Daoy (cell line): ENCODE data around the gene NHLH2. TPM values are rescaled to one million over a fixed set of nuclear protein-coding genes. Genes with fewer than 3 reads are reported as not detected.

ENCODE experiments used
- DNase-seq: peaks from one replicate; pipeline ENCODE4 v3.0.0-alpha.2; 2015; ENCODE audit warnings: low read depth
- total RNA-seq: library from RNA; depleted of rRNA; stranded (reverse); fragments of >200 nt; shearing (Covaris generic); gene quantifications from 2 replicates; pipeline ENCODE4 v1.2.3, GENCODE V29; 2014; rRNA removed

Gene NHLH2
- 0.34 and 1.9 TPM in 2 replicates for total RNA-seq

- peak; percentile 42 for DNase-seq
These were observed at the start of gene NHLH2 for GRCh38 chr1:115840605-115841460. Gene NHLH2, minus strand, starts transcription at chr1:115841126. Its CDS starts 2,754 bp downstream, at chr1:115838372.

DNA sequence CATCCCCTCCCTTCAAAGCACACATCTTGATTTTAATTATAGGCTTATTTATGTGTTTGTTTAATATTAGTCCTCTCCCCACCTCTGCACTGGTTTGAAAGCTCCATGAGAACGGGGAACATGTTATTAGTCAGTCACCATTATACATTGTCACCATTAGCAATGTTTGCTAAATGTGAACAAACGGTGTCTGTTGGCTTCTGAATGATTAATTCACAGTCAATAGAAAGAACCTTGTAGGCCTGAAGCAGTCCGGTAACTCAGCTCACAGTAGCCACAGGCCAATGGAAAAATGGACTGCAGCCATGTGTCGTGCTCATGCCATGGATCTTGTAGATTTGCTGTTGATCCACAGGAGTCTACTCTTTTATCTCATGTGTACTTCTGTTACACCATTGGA, 49.7 kb upstream of the NHLH2 start:
- DNase-seq = no peak

DNA sequence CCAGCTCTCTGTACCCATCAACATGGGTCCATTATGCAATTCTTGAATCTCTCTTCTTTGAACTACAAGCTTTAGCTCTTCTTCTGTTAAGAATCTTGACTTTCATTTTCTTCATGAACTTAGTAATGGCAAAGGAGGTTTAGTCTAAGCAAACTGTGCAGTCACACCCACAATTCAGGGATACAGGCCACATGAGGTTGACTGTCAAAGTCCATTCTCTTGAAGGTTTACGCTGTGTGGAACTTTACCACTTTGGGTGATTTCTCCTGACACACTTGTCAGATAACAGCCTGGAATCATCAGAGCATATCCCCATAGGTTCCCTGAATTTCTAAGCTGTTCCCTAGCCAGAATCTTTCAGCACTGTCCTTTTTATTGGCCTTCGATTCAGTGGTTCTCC, 48.0 kb upstream of the NHLH2 start:
- DNase-seq = no peak

- DNase-seq = peak; percentile 49
These were observed 42.3 kb upstream of the NHLH2 start for GRCh38 chr1:115882913-115883902.

GRCh38 chr1:115880981-115881672, 40.2 kb upstream of the NHLH2 start:
- DNase-seq = no peak

- peak; percentile 29 for DNase-seq
These were observed 39.1 kb upstream of the NHLH2 start for GRCh38 chr1:115879977-115880376.

- DNase-seq = no peak
These were observed 36.6 kb upstream of the NHLH2 start for GRCh38 chr1:115877511-115877910.

- peak; percentile 78 for DNase-seq
These were observed 34.0 kb upstream of the NHLH2 start for GRCh38 chr1:115874904-115875303.

- DNase-seq = no peak
These were observed 33.6 kb upstream of the NHLH2 start for GRCh38 chr1:115874497-115874896.

DNA sequence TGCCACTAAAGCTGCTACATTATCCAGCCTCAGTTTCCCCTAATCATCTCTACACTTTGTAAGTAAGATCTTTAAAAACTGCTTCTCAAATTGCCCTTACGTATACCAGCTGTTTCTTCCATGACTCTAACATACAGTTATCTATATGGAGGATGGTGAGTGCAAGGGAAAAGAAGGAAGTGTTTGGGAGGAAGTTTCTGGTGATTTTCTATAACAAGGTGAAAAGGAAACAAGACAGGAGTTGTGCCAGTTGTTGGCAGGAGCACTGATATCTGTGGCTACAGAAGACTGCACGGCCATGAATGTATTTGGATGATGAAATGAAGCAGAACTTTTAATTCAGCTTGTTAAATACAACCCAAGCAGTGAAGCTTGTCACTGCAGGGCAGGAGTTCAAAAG, 32.3 kb upstream of the NHLH2 start:
- no peak for DNase-seq

GRCh38 chr1:115869064-115869463, 28.1 kb upstream of the NHLH2 start:
- DNase-seq = no peak

DNA sequence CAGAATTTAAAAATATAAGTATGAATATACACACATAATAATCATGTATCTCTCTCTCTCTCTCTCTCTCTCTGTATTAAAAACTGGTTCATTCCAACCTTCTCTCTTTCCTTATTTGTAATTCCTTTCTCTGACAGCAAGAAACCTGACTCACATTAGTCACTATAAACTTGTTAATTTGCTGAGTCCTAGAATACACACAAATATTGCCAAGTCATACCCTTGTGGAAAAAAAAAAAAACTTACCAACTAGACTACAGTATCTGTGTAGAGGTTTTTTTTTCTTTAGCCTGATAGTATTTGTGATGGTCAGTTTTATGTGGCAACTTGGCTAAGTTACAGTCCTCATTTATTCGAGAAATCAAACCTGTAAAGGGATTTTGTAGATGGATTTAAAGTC, 26.3 kb upstream of the NHLH2 start:
- DNase-seq = no peak

GRCh38 chr1:115865704-115866380, 24.9 kb upstream of the NHLH2 start:
- DNase-seq = no peak

DNA sequence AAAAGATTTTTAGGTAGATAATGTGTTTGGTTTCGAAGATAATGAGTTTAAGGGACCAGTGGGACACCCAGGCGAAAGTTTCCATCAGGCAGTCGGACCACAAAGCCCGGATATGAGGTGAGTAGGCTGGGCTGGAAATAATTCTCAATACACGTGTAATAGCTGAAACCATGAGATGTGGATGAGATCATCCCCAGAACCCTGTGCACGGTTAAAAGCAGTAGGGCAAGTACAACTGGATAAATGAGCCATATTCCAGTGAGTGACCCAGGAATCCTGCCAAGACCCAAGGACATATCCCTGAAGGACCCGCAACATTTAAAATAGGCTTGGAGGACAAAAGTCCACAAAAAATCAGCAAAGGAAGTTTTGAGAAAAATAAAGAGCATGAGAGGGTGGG, 21.5 kb upstream of the NHLH2 start:
- peak; percentile 38 for DNase-seq

- no peak for DNase-seq
These were observed 13.1 kb upstream of the NHLH2 start for GRCh38 chr1:115854005-115854404.

- no peak for DNase-seq
These were observed 10.0 kb upstream of the NHLH2 start for GRCh38 chr1:115850937-115851336.

GRCh38 chr1:115847787-115848186, 6.9 kb upstream of the NHLH2 start:
- no peak for DNase-seq

GRCh38 chr1:115842948-115843347, 2.0 kb upstream of the NHLH2 start:
- DNase-seq = no peak

DNA sequence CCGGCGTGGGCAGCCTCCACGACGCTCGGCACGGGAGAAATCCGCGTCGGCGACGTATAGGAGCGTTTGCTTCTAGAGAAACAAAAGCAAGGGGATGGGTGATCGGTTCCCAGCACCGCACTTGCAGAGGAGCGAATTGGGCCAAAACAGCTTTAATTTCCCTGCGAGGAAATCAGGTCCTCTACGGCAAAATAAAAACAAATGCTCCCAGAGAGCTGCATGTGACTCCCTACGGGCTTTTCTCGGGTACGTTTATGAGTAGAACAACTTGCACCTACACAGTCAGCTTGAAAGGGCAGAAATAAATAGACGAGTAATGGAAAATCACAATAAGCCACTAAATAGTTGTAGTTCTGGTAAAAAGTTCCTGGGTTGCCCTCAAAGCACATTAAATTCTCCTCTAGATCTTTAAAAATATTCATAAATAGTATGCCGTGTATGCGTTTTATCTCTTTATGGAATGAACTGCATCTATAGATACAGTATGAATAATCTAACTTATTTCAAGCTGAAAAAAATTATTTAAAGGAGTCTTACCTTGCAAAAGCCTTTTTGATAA, 1.2 kb downstream of the NHLH2 start:
- DNase-seq = no peak

- DNase-seq = peak; percentile 80
These were observed 1.8 kb downstream of the NHLH2 start for GRCh38 chr1:115839029-115839678.
